Body of pancreas (tissue), 4 donors: Measurements from ENCODE around the gene RBMX. TPM values are rescaled to one million over a fixed set of nuclear protein-coding genes. Genes with fewer than 3 reads are reported as not detected.
A peak's percentile ranks its signal among the peaks of the same experiment; 100 is the strongest.

Experiments used
- ATAC-seq: fragments of 150-250 bp; one replicate; pipeline ENCODE4 v1.9.1; 2016
- DNase-seq, 4 donors: peaks; one replicate each; pipeline ENCODE4 v3.0.0-alpha.2; 2019
- H3K27ac ChIP-seq, 4 donors: fragments of 200-600 bp; sonication (generic); 1 replicate in 3 of 4; 2 replicates in 1 of 4; pipeline versions ENCODE4 v1.5.1 to v1.6.1; 2016 to 2019; ENCODE audit warnings: mild to moderate bottlenecking in 1 of 4, mixed read lengths in 1 of 4, moderate library complexity in 1 of 4
- H3K27me3 ChIP-seq, 2 donors: fragments of 200-600 bp; sonication (generic); one replicate each; pipeline ENCODE4 v1.6.0; 2016; ENCODE audit warnings: mild to moderate bottlenecking in 1 of 2
- H3K36me3 ChIP-seq, 2 donors: fragments of 200-600 bp; sonication (generic); replicated peaks in 1 of 2; 2 replicates each; pipeline ENCODE4 v1.5.1; 2016; ENCODE audit warnings: low read depth in 2 of 2; ENCODE audit not compliant: insufficient read depth in 1 of 2
- H3K4me1 ChIP-seq: fragments of 200-600 bp; sonication (generic); one replicate; pipeline ENCODE4 v1.6.0; 2016
- H3K4me3 ChIP-seq, 2 donors: fragments of 200-600 bp; sonication (generic); 1 replicate in 1 of 2; 2 replicates in 1 of 2; pipeline ENCODE4 v1.5.1; 2016 to 2019
- H3K9me3 ChIP-seq, 3 donors: fragments of 200-600 bp; sonication (generic); 1 replicate in 2 of 3; 2 replicates in 1 of 3; pipeline ENCODE4 v1.5.1; 2016
- POLR2A ChIP-seq, 3 donors: fragments of 450-650 bp; IDR thresholded peaks; one replicate each; pipeline ENCODE4 v1.6.1; 2016; ENCODE audit warnings: antibody characterized with exemption in 3 of 3, mild to moderate bottlenecking in 2 of 3
- WGBS, 2 donors: methylation state at CpG; one replicate each; pipeline ENCODE4 v1.1.5; 2017; 5-methylcytosine and 5-hydroxymethylcytosine counted together
- intact Hi-C: fragments of 100-400 bp; cut with DNase I; formaldehyde crosslinking; loops from one replicate; pipeline ENCODE4 v1.15.1; 2023
- total RNA-seq, 2 donors: library from RNA; depleted of rRNA; stranded (reverse); fragments of >200 nt; gene quantifications; one replicate each; pipeline ENCODE4 v1.1.0, GENCODE V29; 2016
- TF ChIP-seq, protein P1 (sequence below), 7 experiments: fragments of 450-650 bp in 4 of 7; fragments of 200-600 bp in 3 of 7; sonication (generic) in 3 of 7; IDR thresholded peaks; one replicate each; pipeline ENCODE4 v1.5.1; 2016 to 2019; ENCODE audit warnings: antibody characterized with exemption in 7 of 7

Gene RBMX
- total RNA-seq, 2 donors from 2014 or later: 120 to 150 TPM

DNA sequence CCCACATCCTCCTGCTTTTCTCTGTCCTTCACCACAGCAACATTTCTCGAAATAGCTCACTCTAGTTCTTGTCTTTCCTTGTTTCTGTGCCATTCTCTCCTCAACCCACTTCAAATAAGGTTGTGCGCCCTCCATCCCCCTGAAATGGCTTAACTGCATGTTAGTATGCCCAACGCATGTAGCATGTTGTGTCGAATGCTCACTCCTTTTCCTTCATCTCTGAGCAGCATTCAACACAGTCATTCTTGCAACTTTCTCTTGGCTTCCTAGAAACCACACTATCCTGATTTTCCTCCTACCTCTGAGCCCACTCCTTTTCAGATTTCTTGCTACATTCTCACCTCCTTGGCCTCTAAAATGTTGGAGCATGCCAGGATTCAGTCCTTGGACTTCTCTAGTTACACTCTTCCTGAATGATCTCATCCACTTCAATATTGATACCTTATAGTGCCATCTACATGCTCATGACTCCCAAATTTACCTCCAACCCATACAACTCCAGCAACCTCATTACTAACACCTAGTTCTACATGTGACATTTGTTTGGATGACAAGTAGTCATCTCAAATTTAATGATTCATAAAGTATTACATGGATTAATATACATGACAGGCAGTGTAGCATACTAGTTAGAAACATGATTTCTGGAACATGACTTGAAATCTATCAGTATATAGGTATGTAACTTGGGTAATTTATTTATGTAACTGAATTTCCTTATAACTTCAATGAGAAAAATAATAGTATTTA is 22.3 kb downstream of the RBMX start:
- intact Hi-C loops: no loop called here
- Histone ChIP-seq H3K4me3 (no peak overlapping the region), H3K4me1 (no peaks in the 10 kb centered on the region), H3K36me3 (no peaks in the 10 kb centered on the region), H3K27ac (no peak overlapping the region), H3K9me3 (no peaks in the 10 kb centered on the region), H3K27me3 (no peaks in the 10 kb centered on the region)
- WGBS, 2 donors: 100% methylated on average over 3 of the region's 4 CpGs
- DNase-seq (no peak), ATAC-seq (no peak)
- TF ChIP-seq POLR2A (IDR thresholded peaks at IDR 0.05): no peak
- TF ChIP-seq, protein P1, sequence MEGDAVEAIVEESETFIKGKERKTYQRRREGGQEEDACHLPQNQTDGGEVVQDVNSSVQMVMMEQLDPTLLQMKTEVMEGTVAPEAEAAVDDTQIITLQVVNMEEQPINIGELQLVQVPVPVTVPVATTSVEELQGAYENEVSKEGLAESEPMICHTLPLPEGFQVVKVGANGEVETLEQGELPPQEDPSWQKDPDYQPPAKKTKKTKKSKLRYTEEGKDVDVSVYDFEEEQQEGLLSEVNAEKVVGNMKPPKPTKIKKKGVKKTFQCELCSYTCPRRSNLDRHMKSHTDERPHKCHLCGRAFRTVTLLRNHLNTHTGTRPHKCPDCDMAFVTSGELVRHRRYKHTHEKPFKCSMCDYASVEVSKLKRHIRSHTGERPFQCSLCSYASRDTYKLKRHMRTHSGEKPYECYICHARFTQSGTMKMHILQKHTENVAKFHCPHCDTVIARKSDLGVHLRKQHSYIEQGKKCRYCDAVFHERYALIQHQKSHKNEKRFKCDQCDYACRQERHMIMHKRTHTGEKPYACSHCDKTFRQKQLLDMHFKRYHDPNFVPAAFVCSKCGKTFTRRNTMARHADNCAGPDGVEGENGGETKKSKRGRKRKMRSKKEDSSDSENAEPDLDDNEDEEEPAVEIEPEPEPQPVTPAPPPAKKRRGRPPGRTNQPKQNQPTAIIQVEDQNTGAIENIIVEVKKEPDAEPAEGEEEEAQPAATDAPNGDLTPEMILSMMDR (IDR thresholded peaks at IDR 0.05): no peak

DNA sequence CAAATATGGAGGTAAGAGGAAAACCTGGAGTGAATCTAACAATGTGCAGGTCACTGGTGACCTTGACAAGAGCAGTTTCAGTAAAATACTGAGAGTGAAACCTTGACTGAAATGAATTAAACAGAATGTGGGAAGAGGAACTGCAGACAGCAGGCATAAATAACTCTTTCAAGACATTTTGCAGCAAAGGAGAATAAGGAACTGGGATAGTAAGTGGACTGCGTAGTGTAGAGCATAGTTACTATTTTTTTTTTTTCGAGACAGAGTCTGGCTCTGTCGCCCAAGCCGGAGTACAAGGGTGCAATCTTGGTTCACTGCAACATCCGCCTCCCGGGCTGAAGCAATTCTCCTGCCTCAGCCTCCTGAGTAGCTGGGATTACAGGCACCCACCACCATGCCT is 24.0 kb downstream of the RBMX start:
- peak in 1 of 4 donors; percentile 13 for DNase-seq
- 70 to 88% methylated on average over 2 to 6 of the region's 6 CpGs for WGBS, 2 donors
- Histone ChIP-seq H3K4me1 (no peaks in the 10 kb centered on the region), H3K9me3 (no peaks in the 10 kb centered on the region), H3K27me3 (no peaks in the 10 kb centered on the region), H3K36me3 (no peaks in the 10 kb centered on the region), H3K4me3 (no peak overlapping the region), H3K27ac (no peak overlapping the region)
- no peak for TF ChIP-seq POLR2A (IDR thresholded peaks at IDR 0.05)
- TF ChIP-seq, protein P1 (IDR thresholded peaks at IDR 0.05): no peak
- ATAC-seq: no peak
- intact Hi-C loops: no loop called here

GRCh38 chrX:136856050-136856449 is 24.5 kb downstream of the RBMX start:
- Histone ChIP-seq H3K36me3 (no peaks in the 10 kb centered on the region), H3K27me3 (no peaks in the 10 kb centered on the region), H3K9me3 (no peaks in the 10 kb centered on the region), H3K27ac (no peak overlapping the region), H3K4me3 (no peak overlapping the region), H3K4me1 (no peaks in the 10 kb centered on the region)
- intact Hi-C loops: no loop called here
- ATAC-seq (no peak), DNase-seq (no peak)
- TF ChIP-seq, protein P1 (IDR thresholded peaks at IDR 0.05): no peak
- TF ChIP-seq POLR2A (IDR thresholded peaks at IDR 0.05): no peak
- 90 to 95% methylated on average over 3 to 8 of the region's 8 CpGs for WGBS, 2 donors

GRCh38 chrX:136851526-136851925 is 29.0 kb downstream of the RBMX start:
- DNase-seq (no peak), ATAC-seq (no peak)
- no peaks in the 10 kb centered on the region for H3K27me3 ChIP-seq
- H3K4me3 ChIP-seq: no peak overlapping the region
- no peaks in the 10 kb centered on the region for H3K4me1 ChIP-seq
- WGBS, 2 donors: 92 to 97% methylated on average over 3 of the region's 3 CpGs
- H3K9me3 ChIP-seq: no peaks in the 10 kb centered on the region
- intact Hi-C loops: no loop called here
- H3K36me3 ChIP-seq: no peaks in the 10 kb centered on the region
- TF ChIP-seq POLR2A (IDR thresholded peaks at IDR 0.05): no peak
- TF ChIP-seq, protein P1 (IDR thresholded peaks at IDR 0.05): no peak
- H3K27ac ChIP-seq: no peak overlapping the region
